Right cardiac atrium (tissue), 5 donors: ENCODE measurements around the gene B4GALNT4. TPM values are rescaled to one million over a fixed set of nuclear protein-coding genes. Genes with fewer than 3 reads are reported as not detected.

ENCODE experiments used
- ATAC-seq, 2 donors: fragments of 200-7000 bp; cut with Tn5 transposase; one replicate each; pipeline versions ENCODE4 v1.8.0 to v1.9.1; 2020; ENCODE audit warnings: moderate library complexity in 2 of 2, mild to moderate bottlenecking in 1 of 2
- DNase-seq, 3 donors: peaks; one replicate each; pipeline ENCODE4 v3.0.0-alpha.2; 2020
- H3K27ac ChIP-seq: one replicate; pipeline ENCODE4 v1.5.1; 2013; ENCODE audit warnings: mild to moderate bottlenecking, low read length, control low read depth, moderate library complexity
- H3K27me3 ChIP-seq: one replicate; pipeline ENCODE4 v1.6.1; 2013; ENCODE audit not compliant: control insufficient read depth, insufficient read depth
- H3K4me1 ChIP-seq: one replicate; pipeline ENCODE4 v1.6.1; 2013; ENCODE audit warnings: low read length; ENCODE audit not compliant: control insufficient read depth, insufficient read depth
- H3K4me3 ChIP-seq: one replicate; pipeline ENCODE4 v1.5.1; 2013; ENCODE audit warnings: low read length, control low read depth
- H3K9me3 ChIP-seq: one replicate; pipeline ENCODE4 v1.6.1; 2013; ENCODE audit warnings: low read length; ENCODE audit not compliant: control insufficient read depth
- WGBS: extraction: QIAGEN DNeasy Blood & Tissue Kit; methylation state at CpG from one replicate; pipeline ENCODE4 v1.1.7; 2013; 5-methylcytosine and 5-hydroxymethylcytosine counted together
- intact Hi-C, 4 donors: fragments of 100-400 bp; cut with DNase I; formaldehyde crosslinking; loops; one replicate each; pipeline versions ENCODE4 v1.11.0 to v1.14.0; 2022 to 2023
- polyA plus RNA-seq: library from polyadenylated mRNA; stranded (reverse); fragments of 200-250 nt; gene quantifications from one replicate; pipeline ENCODE4 v1.2.3, GENCODE V29; 2013
- total RNA-seq, 4 donors: library from RNA; stranded (reverse); fragmentation: NEBNext Ultra II Directional; extraction: Animal tissue kit (Norgen Biotek cat#: 25700); gene quantifications; one replicate each; pipeline ENCODE4 v1.2.1, GENCODE V29; 2021
- donor health status: healthy with polysubstance abuse.
- donor health status: DM: no; HTN: yes; CAD: no.
- donor health status: DM: no; HTN: no; CAD: no.
- donor health status: DM: no; HTN: yes; CAD: no; lungs with severe emphysema.
- donor health status: DM: yes; HTN: yes; CAD: no.

B4GALNT4 gene
- total and polyA plus RNA-seq, 5 donors, result 1.0 to 2.5 (median 1.4) TPM

DNA sequence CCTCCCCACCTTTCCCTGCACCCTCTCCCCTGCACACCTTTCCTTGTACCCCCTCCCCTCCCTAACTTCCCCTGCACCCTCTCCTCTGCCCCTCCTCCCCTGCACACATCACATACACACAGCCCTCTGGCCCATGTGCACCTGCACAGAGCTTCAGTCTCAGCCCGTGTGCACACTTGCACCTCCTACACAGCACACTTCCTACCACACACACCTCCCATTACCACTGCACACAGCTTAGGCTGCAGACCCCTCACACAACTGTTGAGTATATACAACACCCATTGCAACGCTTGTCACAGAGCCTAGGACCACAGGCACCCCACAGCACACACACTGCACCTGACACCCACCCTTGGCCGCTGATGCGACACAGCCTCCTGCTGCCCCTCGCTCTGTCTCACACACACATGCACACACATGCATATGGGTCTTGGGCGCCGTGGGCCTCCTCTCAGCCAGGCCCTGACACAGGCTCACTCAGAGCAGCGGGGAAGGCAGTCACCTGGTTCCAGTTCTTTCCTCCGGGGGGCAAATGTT is 45.1 kb downstream of the B4GALNT4 start:
- 46% methylated on average over 9 of the region's 9 CpGs for WGBS
- ATAC-seq, result no peak
- peak overlapping the region; percentile 50 for H3K4me3 ChIP-seq
- intact Hi-C loops, result no loop called here
- no peaks in the 10 kb centered on the region for H3K9me3 ChIP-seq
- no peaks in the 10 kb centered on the region for H3K27me3 ChIP-seq
- no peak for DNase-seq
- H3K4me1 ChIP-seq, result no peaks in the 10 kb centered on the region
- peak overlapping the region; percentile 55 for H3K27ac ChIP-seq

DNA sequence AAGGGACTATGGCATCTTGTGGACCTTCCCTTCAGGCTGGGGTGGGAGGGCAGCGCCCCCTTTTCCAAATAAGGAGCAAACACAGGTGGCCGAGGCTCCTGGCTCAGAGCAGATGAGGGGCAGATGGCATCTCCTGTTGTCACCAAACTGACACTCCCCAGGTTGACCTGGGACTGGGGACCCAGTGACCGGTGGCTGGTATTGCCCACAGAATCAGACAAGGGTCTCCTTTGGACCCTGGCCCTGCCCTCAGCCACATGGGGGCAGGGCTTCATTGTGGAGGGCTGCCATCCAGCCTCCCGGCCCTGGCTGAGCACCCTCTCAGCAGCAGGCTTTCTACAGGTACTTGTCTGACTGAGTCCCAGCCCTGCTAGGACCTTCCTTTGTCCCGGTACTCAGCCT is 46.3 kb downstream of the B4GALNT4 start:
- Histone ChIP-seq H3K9me3 (no peaks in the 10 kb centered on the region), H3K4me3 (peak overlapping the region; percentile 41), H3K27ac (peak overlapping the region; percentile 65), H3K4me1 (no peaks in the 10 kb centered on the region), H3K27me3 (no peaks in the 10 kb centered on the region)
- WGBS, result 67% methylated on average over 5 of the region's 5 CpGs
- peak in 2 of 3 donors; percentile 37 to 50 for DNase-seq
- ATAC-seq, result no peak
- intact Hi-C loops, result no loop called here

DNA sequence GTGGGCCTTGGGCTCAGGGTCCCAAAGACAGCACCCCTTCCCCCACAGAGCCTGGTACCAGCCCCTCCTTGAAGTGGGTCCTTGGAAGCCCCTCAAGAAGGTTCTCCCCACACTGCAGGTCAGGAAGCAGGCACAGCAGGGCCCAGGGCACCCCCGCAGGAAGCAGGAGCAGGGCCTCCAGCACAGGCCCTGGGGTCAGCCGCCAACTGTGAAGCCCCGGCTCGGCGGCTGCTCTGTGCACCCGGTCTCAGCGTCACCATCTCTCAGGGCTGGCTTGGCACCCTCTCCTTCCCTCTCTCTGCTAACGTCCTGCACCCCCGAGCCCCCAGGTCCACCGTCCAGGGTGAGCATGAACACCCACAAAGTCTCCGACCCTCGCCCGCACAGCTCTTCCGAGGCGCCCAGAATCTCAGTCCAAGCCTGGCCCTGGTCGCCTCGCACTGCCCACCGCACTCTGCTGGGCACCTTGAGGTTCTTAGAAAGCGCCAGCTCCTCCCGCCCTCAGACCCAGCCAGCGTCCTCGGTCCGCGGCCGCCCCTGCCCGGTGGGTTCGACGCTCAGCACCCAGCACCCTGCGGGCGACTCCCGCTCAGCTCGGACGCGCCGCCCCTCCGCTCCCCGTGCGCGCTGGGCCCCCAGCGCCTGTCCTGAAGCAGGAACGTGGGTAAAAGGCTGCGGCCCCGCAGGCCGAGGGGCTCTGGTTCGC is 46.9 kb downstream of the B4GALNT4 start:
- 16% methylated on average over 45 of the region's 45 CpGs for WGBS
- no peaks in the 10 kb centered on the region for H3K4me1 ChIP-seq
- no peaks in the 10 kb centered on the region for H3K9me3 ChIP-seq
- ATAC-seq (peak in 1 of 2 donors; percentile 3), DNase-seq (peak; percentile 10 to 61 (median 38))
- peak overlapping the region; percentile 41 for H3K4me3 ChIP-seq
- intact Hi-C loops, result no loop called here
- H3K27ac ChIP-seq, result peak overlapping the region; percentile 65
- H3K27me3 ChIP-seq, result no peaks in the 10 kb centered on the region

DNA sequence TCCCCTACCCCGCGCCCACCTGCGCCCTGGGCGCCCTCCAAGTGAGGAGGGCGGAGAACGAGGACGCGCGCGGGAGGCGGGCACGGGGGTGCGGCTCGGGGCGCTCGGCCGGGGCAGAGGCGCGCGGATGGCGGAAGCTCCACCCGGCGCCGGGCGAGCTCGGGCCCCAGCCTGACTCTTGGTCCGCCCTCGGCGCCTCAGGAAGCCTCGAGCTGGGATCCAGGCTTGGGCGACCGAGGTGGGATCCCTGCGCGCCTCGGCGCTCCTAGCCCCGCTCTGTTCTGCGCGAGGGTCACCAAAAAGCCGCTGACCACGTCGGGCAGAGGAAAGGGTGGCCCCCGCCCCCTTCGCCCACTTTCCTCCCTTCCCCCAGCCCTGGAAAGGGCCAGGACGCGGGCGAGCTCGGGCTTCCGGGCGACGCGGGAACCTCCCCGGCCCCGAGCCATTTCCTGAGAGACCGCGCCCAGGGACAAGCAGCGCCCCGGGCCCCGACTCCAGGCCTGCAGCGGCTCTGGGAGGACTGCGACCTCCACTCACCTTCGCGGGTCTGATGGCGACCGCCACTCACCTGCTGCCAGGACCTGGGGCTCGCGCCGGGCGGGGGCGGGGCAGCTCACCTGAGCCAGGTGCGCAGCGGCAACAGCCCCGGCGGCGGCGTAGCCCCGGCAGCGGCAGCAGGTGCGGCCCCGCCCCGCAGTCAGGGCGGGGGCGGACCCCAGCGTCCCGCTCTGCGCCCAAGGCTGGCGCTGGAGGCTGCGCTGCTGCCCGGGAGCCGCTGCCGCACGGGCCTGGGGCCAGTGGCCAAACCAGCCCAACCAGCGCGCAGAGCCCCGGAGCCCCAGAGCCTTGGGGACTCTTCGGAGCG is 47.7 kb downstream of the B4GALNT4 start:
- H3K9me3 ChIP-seq, result no peaks in the 10 kb centered on the region

DNA sequence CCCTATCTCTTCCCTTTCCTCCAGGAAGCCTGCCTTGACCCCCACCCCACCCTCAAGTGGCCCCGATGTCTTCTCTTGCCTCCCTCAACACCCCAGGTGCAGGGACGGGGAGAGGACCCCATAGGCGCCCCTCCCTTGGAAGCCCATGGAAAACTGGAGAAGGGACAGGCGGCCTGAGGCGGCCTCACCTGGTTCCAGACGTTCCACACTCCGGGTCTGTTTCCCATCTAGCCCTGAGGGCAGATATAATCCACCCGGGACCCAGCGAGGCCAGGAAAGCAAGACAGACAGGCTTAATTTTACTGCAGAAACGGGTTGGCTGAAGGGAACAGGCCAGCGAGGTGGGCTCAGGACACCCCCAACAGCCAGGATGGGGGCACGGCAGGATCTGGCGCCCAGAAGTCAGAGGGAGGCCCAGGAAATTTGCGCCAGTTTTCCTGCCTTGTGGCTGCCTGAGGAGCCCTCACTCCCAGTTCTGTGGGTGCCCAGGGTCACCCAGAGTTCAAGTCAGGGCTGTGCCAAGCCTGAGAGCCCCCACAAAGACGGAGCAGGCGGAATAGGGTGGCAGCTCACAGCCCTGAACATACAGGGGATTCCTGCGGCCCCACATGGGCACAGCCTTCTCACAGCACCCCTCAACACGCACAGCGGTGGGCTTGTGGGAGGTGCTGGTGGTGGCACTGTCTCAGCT is 48.5 kb downstream of the B4GALNT4 start:
- no peak for ATAC-seq
- intact Hi-C loops, result no loop called here
- Histone ChIP-seq H3K27me3 (no peaks in the 10 kb centered on the region), H3K4me3 (peak overlapping the region; percentile 41), H3K4me1 (no peaks in the 10 kb centered on the region), H3K9me3 (no peaks in the 10 kb centered on the region), H3K27ac (no peak overlapping the region)
- WGBS, result 57% methylated on average over 19 of the region's 19 CpGs
- DNase-seq, result peak in 2 of 3 donors; percentile 7 to 26

More for the DNA sequence above, 47.7 kb downstream of the B4GALNT4 start:
- ATAC-seq, result peak; percentile 64 to 75
- peak overlapping the region; percentile 41 for H3K4me3 ChIP-seq
- 2% methylated on average over 97 of the region's 97 CpGs for WGBS
- no peaks in the 10 kb centered on the region for H3K27me3 ChIP-seq
- DNase-seq, result peak; percentile 62 to 86 (median 84)
- no peaks in the 10 kb centered on the region for H3K4me1 ChIP-seq
- intact Hi-C loops, result no loop called here
- peak overlapping the region; percentile 65 for H3K27ac ChIP-seq

DNA sequence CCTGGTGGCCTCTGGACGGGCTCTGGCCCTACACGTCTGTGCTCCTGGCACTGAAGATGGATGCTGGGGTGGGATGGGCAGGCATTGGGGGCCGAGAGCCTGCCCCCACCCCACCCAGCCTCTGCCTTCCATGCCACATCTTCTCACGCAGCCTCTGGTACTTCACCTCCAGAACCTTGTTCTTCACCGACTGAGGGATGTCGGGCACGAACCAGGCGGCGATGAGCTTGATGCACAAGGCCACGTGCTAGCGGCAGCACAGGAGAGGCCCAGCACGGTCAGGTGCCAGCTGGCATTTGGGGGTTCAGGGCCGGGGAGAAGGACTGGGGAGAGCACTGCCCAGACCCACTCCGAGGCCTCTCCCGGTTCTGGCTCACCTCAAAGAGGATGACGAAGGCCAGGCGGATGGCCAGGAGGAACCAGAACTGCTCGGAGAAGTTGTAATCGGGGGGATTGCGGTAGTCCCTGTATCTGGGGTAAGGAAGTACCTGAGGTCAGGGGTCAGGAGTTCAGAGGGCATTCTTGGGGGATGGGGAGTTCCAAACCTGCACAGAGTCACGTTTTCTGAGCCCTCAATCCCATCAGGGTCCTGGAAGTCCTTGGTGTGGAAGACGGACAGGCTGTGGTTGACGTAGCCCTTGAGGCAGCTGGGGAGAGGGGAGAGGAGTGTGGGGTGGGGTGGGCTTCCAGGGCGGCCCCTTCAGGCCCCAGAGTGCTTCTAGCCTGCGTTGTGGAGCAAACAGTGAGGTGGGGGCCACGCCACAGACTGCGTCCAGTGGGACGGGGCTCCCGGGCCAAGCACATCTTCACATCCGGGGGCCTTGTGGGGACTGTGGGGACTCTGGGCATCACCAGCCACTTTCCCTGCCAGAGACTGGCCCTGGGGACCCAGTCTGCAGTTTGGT is 49.3 kb downstream of the B4GALNT4 start:
- H3K27ac ChIP-seq, result no peak overlapping the region
- H3K9me3 ChIP-seq, result no peaks in the 10 kb centered on the region
- H3K4me1 ChIP-seq, result no peaks in the 10 kb centered on the region
- H3K4me3 ChIP-seq, result no peak overlapping the region
- peak in 2 of 3 donors; percentile 46 to 58 for DNase-seq
- WGBS, result 83% methylated on average over 30 of the region's 30 CpGs
- no peak for ATAC-seq
- H3K27me3 ChIP-seq, result no peaks in the 10 kb centered on the region
- intact Hi-C loops, result no loop called here

DNA sequence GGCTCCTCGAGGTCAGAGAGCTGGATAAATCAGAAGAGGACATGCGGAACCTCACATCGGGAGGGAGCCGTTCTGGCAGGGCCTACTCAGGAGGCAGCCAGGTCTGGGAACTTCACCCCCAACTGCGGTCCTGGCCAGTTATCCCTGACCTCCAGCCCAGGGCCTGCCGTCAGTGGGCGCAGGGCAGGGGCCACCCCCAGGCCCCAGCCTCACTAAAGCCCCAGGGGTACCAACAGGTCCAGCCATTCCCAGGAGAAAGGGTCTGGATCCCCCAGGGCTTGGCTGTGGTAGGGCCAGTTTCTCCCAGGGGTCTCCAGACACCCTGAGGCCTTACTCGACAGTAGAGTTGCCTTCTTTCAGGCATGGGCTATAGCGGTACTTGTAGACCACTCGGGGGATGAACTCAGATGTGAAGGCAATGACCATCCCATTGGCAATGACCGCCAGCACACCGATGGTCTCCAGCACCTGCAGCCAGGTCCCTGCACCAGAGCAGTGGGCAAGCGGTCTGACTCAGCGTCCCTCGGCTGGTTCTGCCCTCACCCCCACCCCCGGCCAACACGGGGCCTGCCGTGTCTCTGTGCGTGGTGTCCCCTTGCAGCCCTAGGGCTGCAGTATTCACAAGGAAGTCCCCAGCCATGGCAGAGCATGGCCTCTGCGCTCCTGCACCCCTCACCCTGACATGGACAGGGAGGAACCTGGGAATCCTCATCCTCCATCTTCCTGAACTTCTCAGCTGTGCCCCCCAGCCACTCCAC is 50.1 kb downstream of the B4GALNT4 start:
- ATAC-seq (no peak), DNase-seq (peak in 2 of 3 donors; percentile 43 to 44)
- no peak overlapping the region for H3K4me3 ChIP-seq
- H3K9me3 ChIP-seq, result no peaks in the 10 kb centered on the region
- intact Hi-C loops, result loop anchor here in 1 of 4 donors (10.0 kb wide), 1 partner anchor 865 kb away; no protein-coding TSS in a partner anchor
- no peaks in the 10 kb centered on the region for H3K4me1 ChIP-seq
- no peaks in the 10 kb centered on the region for H3K27me3 ChIP-seq
- H3K27ac ChIP-seq, result no peak overlapping the region
- 80% methylated on average over 20 of the region's 20 CpGs for WGBS

DNA sequence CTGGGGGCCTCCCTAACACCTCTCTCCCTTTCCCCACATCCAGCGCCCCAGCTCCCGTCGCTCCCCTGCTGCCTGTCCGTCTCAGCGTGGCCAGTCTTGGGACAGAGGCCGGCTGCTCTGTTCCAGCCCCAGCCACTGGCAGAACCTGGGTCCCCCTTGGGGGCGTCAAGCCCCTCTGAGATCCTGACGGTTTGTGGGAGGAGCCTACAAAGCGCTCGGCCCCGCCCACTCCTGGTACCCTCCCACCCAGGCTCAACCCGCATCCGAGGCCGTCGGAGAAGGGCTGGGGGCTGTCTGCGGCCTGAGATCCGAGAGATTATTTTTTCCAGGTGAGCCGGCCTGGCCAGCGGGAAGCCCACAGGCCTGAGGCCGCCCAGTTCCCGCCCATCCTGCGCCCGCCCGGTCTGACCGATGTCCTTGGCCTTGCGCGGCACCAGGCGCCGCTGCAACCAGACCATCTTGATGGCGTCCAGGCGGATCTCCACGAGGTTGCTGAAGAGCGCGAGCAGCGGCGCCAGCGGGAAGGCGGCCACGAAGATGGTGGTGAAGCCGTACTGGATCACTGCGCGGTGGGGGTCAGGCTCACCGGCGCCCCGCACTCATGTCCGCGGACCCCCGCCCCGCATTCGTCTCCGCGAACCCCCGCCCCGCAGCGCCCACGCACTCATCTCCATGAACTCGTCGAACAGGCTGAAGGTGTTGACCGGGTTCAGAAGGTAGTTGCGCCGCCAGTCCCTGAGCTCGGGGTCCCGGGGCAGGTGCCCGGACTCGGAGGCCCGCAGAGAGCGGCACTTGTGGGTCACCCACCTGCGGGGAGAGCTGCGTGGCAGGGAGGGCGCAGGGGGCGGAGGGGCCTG is 51.0 kb downstream of the B4GALNT4 start:
- H3K4me1 ChIP-seq, result no peaks in the 10 kb centered on the region
- intact Hi-C loops, result loop anchor here in 1 of 4 donors (10.0 kb wide), 1 partner anchor 865 kb away; no protein-coding TSS in a partner anchor
- H3K27me3 ChIP-seq, result no peaks in the 10 kb centered on the region
- no peak overlapping the region for H3K27ac ChIP-seq
- DNase-seq, result peak in 2 of 3 donors; percentile 31 to 55
- H3K9me3 ChIP-seq, result no peaks in the 10 kb centered on the region
- no peak for ATAC-seq
- 56% methylated on average over 71 of the region's 71 CpGs for WGBS
- H3K4me3 ChIP-seq, result no peak overlapping the region

DNA sequence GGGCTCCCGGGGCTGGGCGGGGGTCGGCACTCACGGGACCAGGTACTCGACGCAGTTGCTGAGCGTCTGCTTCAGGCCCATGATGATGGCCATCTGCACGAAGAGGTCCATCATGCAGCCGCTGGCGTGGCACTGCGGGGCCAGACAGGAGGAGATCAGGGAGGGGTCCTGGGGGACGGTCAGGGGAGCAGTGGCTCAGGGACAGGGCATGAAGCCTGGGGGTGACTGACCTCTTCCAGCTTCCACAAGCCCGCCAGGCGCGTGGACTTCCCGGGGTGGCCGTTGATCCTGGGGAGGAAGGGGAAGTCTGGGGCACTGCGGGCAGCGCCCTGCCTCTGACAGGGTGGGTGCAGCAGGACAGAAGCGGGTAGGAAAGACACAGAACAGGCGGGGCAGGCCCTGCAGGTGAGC is 51.6 kb downstream of the B4GALNT4 start:
- Histone ChIP-seq H3K27ac (no peak overlapping the region), H3K4me1 (no peaks in the 10 kb centered on the region), H3K27me3 (no peaks in the 10 kb centered on the region), H3K4me3 (no peak overlapping the region), H3K9me3 (no peaks in the 10 kb centered on the region)
- intact Hi-C loops, result loop anchor here in 1 of 4 donors (10.0 kb wide), 1 partner anchor 864 kb away; no protein-coding TSS in a partner anchor
- ATAC-seq (no peak), DNase-seq (no peak)
- 85% methylated on average over 21 of the region's 21 CpGs for WGBS
